Right lobe of liver (tissue), 6 donors: ENCODE data around the gene TCP1. TPM values are rescaled to one million over a fixed set of nuclear protein-coding genes. Genes with fewer than 3 reads are reported as not detected.

Source experiments
- ATAC-seq, 4 donors: fragments of 200-7000 bp; cut with Tn5 transposase; one replicate each; pipeline ENCODE4 v1.9.1; 2020; ENCODE audit warnings: mild to moderate bottlenecking in 4 of 4, moderate library complexity in 4 of 4
- DNase-seq, 3 donors: peaks; one replicate each; pipeline ENCODE4 v3.0.0-alpha.2; 2020
- H3K27ac ChIP-seq, 3 donors: fragments of 200-600 bp; one replicate each; pipeline ENCODE4 v1.8.0; 2022
- H3K27me3 ChIP-seq, 2 donors: fragments of 200-600 bp; one replicate each; pipeline ENCODE4 v1.8.0; 2022
- H3K36me3 ChIP-seq, 4 donors: fragments of 200-600 bp; sonication (generic) in 1 of 4; one replicate each; pipeline versions ENCODE4 v1.5.1 to v1.8.0; 2017 to 2022; ENCODE audit warnings: control low read depth in 1 of 4
- H3K4me1 ChIP-seq, 4 donors: fragments of 200-600 bp; sonication (generic) in 1 of 4; one replicate each; pipeline versions ENCODE4 v1.5.1 to v1.8.0; 2017 to 2022; ENCODE audit warnings: control low read depth in 1 of 4
- H3K4me3 ChIP-seq, 3 donors: fragments of 200-600 bp; one replicate each; pipeline ENCODE4 v1.8.0; 2022
- H3K9me3 ChIP-seq, 4 donors: fragments of 200-600 bp; sonication (generic) in 1 of 4; one replicate each; pipeline versions ENCODE4 v1.5.1 to v1.8.0; 2017 to 2022; ENCODE audit warnings: control low read depth in 1 of 4
- CTCF ChIP-seq, 4 donors: fragments of 200-600 bp in 3 of 4; fragments of 450-650 bp in 1 of 4; IDR thresholded peaks; one replicate each; pipeline versions ENCODE4 v1.5.1 to v1.8.0; 2016 to 2022; ENCODE audit warnings: antibody characterized with exemption in 4 of 4, mild to moderate bottlenecking in 2 of 4
- POLR2A ChIP-seq: fragments of 450-650 bp; IDR thresholded peaks from one replicate; pipeline ENCODE4 v1.6.1; 2017; ENCODE audit warnings: antibody characterized with exemption, mild to moderate bottlenecking
- WGBS: methylation state at CpG from one replicate; pipeline ENCODE4 v1.1.6; 2018; ENCODE audit warnings: low coverage, low lambda C conversion rate; ENCODE audit not compliant: insufficient coverage; ENCODE audit errors: missing lambda C conversion rate; 5-methylcytosine and 5-hydroxymethylcytosine counted together
- intact Hi-C, 2 donors: fragments of 100-400 bp; cut with DNase I; formaldehyde crosslinking; loops; one replicate each; pipeline versions ENCODE4 v1.11.2 to v1.14.1; 2022
- total RNA-seq, 6 experiments: library from RNA; depleted of rRNA in 2 of 6; stranded (reverse); fragments of >200 nt in 2 of 6; fragmentation: NEBNext Ultra II Directional in 3 of 6; extraction: Animal tissue kit (Norgen Biotek cat#: 25700) in 3 of 6; gene quantifications; one replicate each; pipeline versions ENCODE4 v1.1.0 to v1.2.4, GENCODE V29; 2016 to 2023
- donor health status: DM: no; HTN: yes; CAD: no.
- donor health status: DM: no; HTN: no; CAD: no.
- donor health status: DM: no; HTN: no; CAD: no.
- donor health status: DM: no; HTN: yes; CAD: no.
- donor health status: DM: no; HTN: yes; CAD: no.

TCP1 gene
- total RNA-seq, 6 experiments from 2014 or later = 50.4 to 97.1 (median 77.8) TPM

GRCh38 chr6:159806021-159806458 lies 16.6 kb upstream of the TCP1 start:
- ATAC-seq = peak in 1 of 4 donors; percentile 24
- Histone ChIP-seq H3K36me3 (no peaks in the 10 kb centered on the region), H3K27me3 (no peaks in the 10 kb centered on the region), H3K27ac (no peak overlapping the region), H3K9me3 (no peaks in the 10 kb centered on the region), H3K4me1 (peaks cover 0 to 9% (median 0%) of the 10 kb centered on the region in 4 donors), H3K4me3 (no peak overlapping the region)
- intact Hi-C loops = no loop called here
- DNase-seq = no peak
- no peak for TF ChIP-seq CTCF (IDR thresholded peaks at IDR 0.05)
- TF ChIP-seq POLR2A = no peak
- WGBS = 64% methylated on average over 6 of the region's 9 CpGs

GRCh38 chr6:159805440-159806020 lies 16.1 kb upstream of the TCP1 start:
- Histone ChIP-seq H3K4me3 (no peak overlapping the region), H3K27me3 (no peaks in the 10 kb centered on the region), H3K36me3 (no peaks in the 10 kb centered on the region), H3K27ac (no peak overlapping the region), H3K9me3 (no peaks in the 10 kb centered on the region), H3K4me1 (peaks cover 0 to 9% (median 0%) of the 10 kb centered on the region in 4 donors)
- ATAC-seq (peak in 2 of 4 donors; percentile 29 to 50), DNase-seq (no peak)
- intact Hi-C loops = no loop called here
- TF ChIP-seq POLR2A = no peak
- no peak for TF ChIP-seq CTCF (IDR thresholded peaks at IDR 0.05)
- 68% methylated on average over 6 of the region's 6 CpGs for WGBS

- H3K4me3 ChIP-seq = no peak overlapping the region
- TF ChIP-seq POLR2A (no peak), CTCF (IDR thresholded peaks at IDR 0.05) (no peak)
- DNase-seq = no peak
- H3K4me1 ChIP-seq = peaks cover 0 to 9% (median 0%) of the 10 kb centered on the region in 4 donors
- H3K9me3 ChIP-seq = no peaks in the 10 kb centered on the region
- no peaks in the 10 kb centered on the region for H3K36me3 ChIP-seq
- intact Hi-C loops = no loop called here
- WGBS = 83% methylated on average over 10 of the region's 10 CpGs
- ATAC-seq = no peak
- no peaks in the 10 kb centered on the region for H3K27me3 ChIP-seq
- no peak overlapping the region for H3K27ac ChIP-seq
These were observed 15.1 kb upstream of the TCP1 start for GRCh38 chr6:159804504-159804903.

GRCh38 chr6:159801935-159802334 lies 12.5 kb upstream of the TCP1 start:
- Histone ChIP-seq H3K27ac (no peak overlapping the region), H3K4me3 (no peak overlapping the region), H3K27me3 (no peaks in the 10 kb centered on the region), H3K4me1 (peaks cover 0 to 9% (median 0%) of the 10 kb centered on the region in 4 donors), H3K36me3 (peaks cover 3 to 25% (median 12%) of the 10 kb centered on the region in 4 donors), H3K9me3 (no peaks in the 10 kb centered on the region)
- 82% methylated on average over 7 of the region's 8 CpGs for WGBS
- intact Hi-C loops = no loop called here
- ATAC-seq = no peak
- TF ChIP-seq CTCF (IDR thresholded peaks at IDR 0.05) (no peak), POLR2A (no peak)
- no peak for DNase-seq
